ENCODE data around the gene CTXN2. TPM values are rescaled to one million over a fixed set of nuclear protein-coding genes. Genes with fewer than 3 reads are reported as not detected.

Gene CTXN2
- total RNA-seq, 1 donor from 2014 or later = not detected

- ChIA-PET CTCF (no interaction called here), POLR2A (no interaction called here)
- ATAC-seq (ENCODE audit: low read depth) (no peak), DNase-seq (no peak)
- Mint-ChIP-seq H3K36me3 (ENCODE audit: low read depth) (peaks cover 23% of the 10 kb centered on the region), H3K27ac (no peak overlapping the region), H3K4me3 (no peak overlapping the region), H3K9me3 (no peaks in the 10 kb centered on the region), H3K27me3 (no peaks in the 10 kb centered on the region), H3K4me1 (peaks cover 2% of the 10 kb centered on the region)
- intact Hi-C loops (cut with micrococcal nuclease) = no loop called here
- no peak for TF ChIP-seq CTCF (IDR thresholded peaks at IDR 0.05)
Observed at GRCh38 chr15:48149858-48150257, 41.6 kb upstream of the CTXN2 start.

- POLR2A ChIA-PET = no interaction called here
- CTCF ChIA-PET = no interaction called here
- Mint-ChIP-seq H3K4me3 (no peak overlapping the region), H3K4me1 (no peaks in the 10 kb centered on the region), H3K36me3 (ENCODE audit: low read depth) (peaks cover 28% of the 10 kb centered on the region), H3K27me3 (no peaks in the 10 kb centered on the region), H3K9me3 (no peaks in the 10 kb centered on the region), H3K27ac (no peak overlapping the region)
- ATAC-seq (ENCODE audit: low read depth) (no peak), DNase-seq (no peak)
- intact Hi-C loops (cut with micrococcal nuclease) = no loop called here
- no peak for TF ChIP-seq CTCF (IDR thresholded peaks at IDR 0.05)
Observed at GRCh38 chr15:48153526-48153925, 37.9 kb upstream of the CTXN2 start.

GRCh38 chr15:48168616-48169015 lies 22.8 kb upstream of the CTXN2 start:
- no peaks in the 10 kb centered on the region for H3K27me3 Mint-ChIP-seq
- H3K4me3 Mint-ChIP-seq = no peak overlapping the region
- CTCF ChIA-PET = no interaction called here
- intact Hi-C loops (cut with micrococcal nuclease) = no loop called here
- ATAC-seq (ENCODE audit: low read depth) (no peak), DNase-seq (no peak)
- no peak for TF ChIP-seq CTCF (IDR thresholded peaks at IDR 0.05)
- peaks cover 31% of the 10 kb centered on the region for H3K36me3 Mint-ChIP-seq (ENCODE audit: low read depth)
- H3K9me3 Mint-ChIP-seq = no peaks in the 10 kb centered on the region
- no peaks in the 10 kb centered on the region for H3K4me1 Mint-ChIP-seq
- no peak overlapping the region for H3K27ac Mint-ChIP-seq
- POLR2A ChIA-PET = no interaction called here

GRCh38 chr15:48170981-48171380 lies 20.5 kb upstream of the CTXN2 start:
- no peak for ATAC-seq (ENCODE audit: low read depth)
- Mint-ChIP-seq H3K9me3 (no peaks in the 10 kb centered on the region), H3K27me3 (no peaks in the 10 kb centered on the region), H3K27ac (no peak overlapping the region), H3K4me1 (peaks cover 5% of the 10 kb centered on the region), H3K36me3 (ENCODE audit: low read depth) (peaks cover 20% of the 10 kb centered on the region), H3K4me3 (no peak overlapping the region)
- intact Hi-C loops (cut with micrococcal nuclease) = loop anchor here (10.0 kb wide), 3 partner anchors 704 to 1454 kb away; partner anchors contain the start of genes DTWD1, EID1, FAM227B and SECISBP2L
- no peak for TF ChIP-seq CTCF (IDR thresholded peaks at IDR 0.05)
- ChIA-PET POLR2A (no interaction called here), CTCF (no interaction called here)
- DNase-seq = no peak

GRCh38 chr15:48175126-48175525 lies 16.3 kb upstream of the CTXN2 start:
- no peaks in the 10 kb centered on the region for H3K9me3 Mint-ChIP-seq
- H3K4me1 Mint-ChIP-seq = peaks cover 18% of the 10 kb centered on the region
- H3K27me3 Mint-ChIP-seq = peaks cover 4% of the 10 kb centered on the region
- ATAC-seq (ENCODE audit: low read depth) (no peak), DNase-seq (no peak)
- ChIA-PET CTCF (no interaction called here), POLR2A (no interaction called here)
- intact Hi-C loops (cut with micrococcal nuclease) = loop anchor here (10.0 kb wide), 3 partner anchors 700 to 1450 kb away; partner anchors contain the start of genes DTWD1, EID1, FAM227B and SECISBP2L
- H3K4me3 Mint-ChIP-seq = no peak overlapping the region
- H3K27ac Mint-ChIP-seq = no peak overlapping the region
- peaks cover 3% of the 10 kb centered on the region for H3K36me3 Mint-ChIP-seq (ENCODE audit: low read depth)
- TF ChIP-seq CTCF (IDR thresholded peaks at IDR 0.05) = no peak

Measured in activated B cell treated with CpG ODN at 0.5 μM for 24 hours (primary cell).